Activated T-cell treated with anti-CD3 and anti-CD28 coated beads, Interleukin-2, amount 50 U/mL, for 72 hours (primary cell): ENCODE measurements around the gene WDFY4. TPM values are rescaled to one million over a fixed set of nuclear protein-coding genes. Genes with fewer than 3 reads are reported as not detected.

Experiments used
- ATAC-seq, 2 donors: fragments of 150-1000 bp; cut with Tn5 transposase; replicated peaks in 1 of 2; 2 replicates each; pipeline ENCODE4 v1.10.0; 2021; ENCODE audit warnings: moderate library complexity in 2 of 2, mild to moderate bottlenecking in 1 of 2
- DNase-seq, 2 donors: peaks; one replicate each; pipeline ENCODE4 v3.0.0; 2021 to 2022; ENCODE audit warnings: mixed read lengths in 1 of 2
- H3K27ac Mint-ChIP-seq: one replicate; pipeline ENCODE4 v1.8.0; 2022; ENCODE audit warnings: mild to moderate bottlenecking, moderate library complexity, mixed read lengths
- H3K27me3 Mint-ChIP-seq: one replicate; pipeline ENCODE4 v1.8.0; 2022; ENCODE audit warnings: low read depth, mixed read lengths
- H3K36me3 Mint-ChIP-seq, 2 donors: one replicate each; pipeline ENCODE4 v1.8.0; 2022; ENCODE audit warnings: mixed read lengths in 2 of 2, mild to moderate bottlenecking in 1 of 2; ENCODE audit not compliant: insufficient read depth in 2 of 2
- H3K4me1 Mint-ChIP-seq: one replicate; pipeline ENCODE4 v1.8.0; 2022; ENCODE audit warnings: low read depth, mixed read lengths
- H3K4me3 Mint-ChIP-seq, 2 donors: one replicate each; pipeline ENCODE4 v1.8.0; 2022; ENCODE audit warnings: mild to moderate bottlenecking in 2 of 2, mixed read lengths in 2 of 2, moderate library complexity in 2 of 2
- H3K9me3 Mint-ChIP-seq, 2 donors: one replicate each; pipeline ENCODE4 v1.8.0; 2022; ENCODE audit warnings: mixed read lengths in 2 of 2
- total RNA-seq, 2 donors: library from RNA; stranded (reverse); gene quantifications; one replicate each; pipeline ENCODE4 v1.2.3, GENCODE V29; 2022

Gene WDFY4
- total RNA-seq, 2 donors from 2014 or later = 0.58 to 1.7 TPM

GRCh38 chr10:48684463-48684791 is 246 bp upstream of the WDFY4 start:
- Mint-ChIP-seq H3K4me3 (no peak overlapping the region), H3K27me3 (peaks cover 8% of the 10 kb centered on the region), H3K9me3 (no peaks in the 10 kb centered on the region), H3K27ac (no peak overlapping the region), H3K4me1 (no peaks in the 10 kb centered on the region), H3K36me3 (no peaks in the 10 kb centered on the region)
- no peak for ATAC-seq
- no peak for DNase-seq

- Mint-ChIP-seq H3K4me1 (no peaks in the 10 kb centered on the region), H3K27me3 (peaks cover 8% of the 10 kb centered on the region), H3K9me3 (no peaks in the 10 kb centered on the region), H3K36me3 (no peaks in the 10 kb centered on the region), H3K27ac (no peak overlapping the region), H3K4me3 (no peak overlapping the region)
- ATAC-seq = no peak
- no peak for DNase-seq
These were observed 1.1 kb downstream of the WDFY4 start for GRCh38 chr10:48685731-48686130.

GRCh38 chr10:48690791-48691660 is 6.4 kb downstream of the WDFY4 start:
- ATAC-seq (no peak), DNase-seq (no peak)
- H3K4me1 Mint-ChIP-seq = no peaks in the 10 kb centered on the region
- H3K9me3 Mint-ChIP-seq = no peaks in the 10 kb centered on the region
- H3K36me3 Mint-ChIP-seq = no peaks in the 10 kb centered on the region
- no peak overlapping the region for H3K4me3 Mint-ChIP-seq
- peaks cover 8% of the 10 kb centered on the region for H3K27me3 Mint-ChIP-seq
- no peak overlapping the region for H3K27ac Mint-ChIP-seq

- ATAC-seq = no peak
- H3K27me3 Mint-ChIP-seq = peaks cover 8% of the 10 kb centered on the region
- H3K4me1 Mint-ChIP-seq = no peaks in the 10 kb centered on the region
These were observed 7.3 kb downstream of the WDFY4 start for GRCh38 chr10:48691812-48692528.

GRCh38 chr10:48692748-48693147 is 8.1 kb downstream of the WDFY4 start:
- H3K4me3 Mint-ChIP-seq = no peak overlapping the region
- peaks cover 8% of the 10 kb centered on the region for H3K27me3 Mint-ChIP-seq
- ATAC-seq = no peak
- DNase-seq = no peak
- no peaks in the 10 kb centered on the region for H3K4me1 Mint-ChIP-seq
- no peaks in the 10 kb centered on the region for H3K36me3 Mint-ChIP-seq
- no peaks in the 10 kb centered on the region for H3K9me3 Mint-ChIP-seq
- H3K27ac Mint-ChIP-seq = no peak overlapping the region

More at GRCh38 chr10:48691812-48692528, 7.3 kb downstream of the WDFY4 start:
- Mint-ChIP-seq H3K36me3 (no peaks in the 10 kb centered on the region), H3K4me3 (no peak overlapping the region), H3K27ac (no peak overlapping the region), H3K9me3 (no peaks in the 10 kb centered on the region)
- no peak for DNase-seq

- no peaks in the 10 kb centered on the region for H3K36me3 Mint-ChIP-seq
- H3K4me3 Mint-ChIP-seq = no peak overlapping the region
- DNase-seq (no peak), ATAC-seq (no peak)
- H3K4me1 Mint-ChIP-seq = no peaks in the 10 kb centered on the region
- no peak overlapping the region for H3K27ac Mint-ChIP-seq
- peaks cover 7% of the 10 kb centered on the region for H3K27me3 Mint-ChIP-seq
- H3K9me3 Mint-ChIP-seq = no peaks in the 10 kb centered on the region
These were observed 8.5 kb downstream of the WDFY4 start for GRCh38 chr10:48693206-48693605.

GRCh38 chr10:48694371-48695030 is 9.8 kb downstream of the WDFY4 start:
- no peak for ATAC-seq

GRCh38 chr10:48695636-48696534 is 11.2 kb downstream of the WDFY4 start:
- DNase-seq (no peak), ATAC-seq (no peak)
- Mint-ChIP-seq H3K4me3 (no peak overlapping the region), H3K36me3 (no peaks in the 10 kb centered on the region), H3K27ac (no peak overlapping the region), H3K9me3 (no peaks in the 10 kb centered on the region), H3K27me3 (no peaks in the 10 kb centered on the region), H3K4me1 (no peaks in the 10 kb centered on the region)

More at GRCh38 chr10:48694371-48695030, 9.8 kb downstream of the WDFY4 start:
- no peak for DNase-seq
- Mint-ChIP-seq H3K27me3 (no peaks in the 10 kb centered on the region), H3K9me3 (no peaks in the 10 kb centered on the region), H3K4me1 (no peaks in the 10 kb centered on the region), H3K4me3 (no peak overlapping the region), H3K27ac (no peak overlapping the region), H3K36me3 (no peaks in the 10 kb centered on the region)

GRCh38 chr10:48696535-48696873 is 11.8 kb downstream of the WDFY4 start:
- DNase-seq (no peak), ATAC-seq (no peak)
- no peaks in the 10 kb centered on the region for H3K36me3 Mint-ChIP-seq
- H3K27me3 Mint-ChIP-seq = no peaks in the 10 kb centered on the region
- no peak overlapping the region for H3K27ac Mint-ChIP-seq
- H3K9me3 Mint-ChIP-seq = no peaks in the 10 kb centered on the region
- no peaks in the 10 kb centered on the region for H3K4me1 Mint-ChIP-seq
- no peak overlapping the region for H3K4me3 Mint-ChIP-seq

- no peaks in the 10 kb centered on the region for H3K4me1 Mint-ChIP-seq
- no peak for ATAC-seq
- H3K9me3 Mint-ChIP-seq = no peaks in the 10 kb centered on the region
- no peak overlapping the region for H3K27ac Mint-ChIP-seq
- no peaks in the 10 kb centered on the region for H3K27me3 Mint-ChIP-seq
- no peak overlapping the region for H3K4me3 Mint-ChIP-seq
- DNase-seq = no peak
- no peaks in the 10 kb centered on the region for H3K36me3 Mint-ChIP-seq
These were observed 12.4 kb downstream of the WDFY4 start for GRCh38 chr10:48697091-48697490.

GRCh38 chr10:48697821-48698764 is 13.4 kb downstream of the WDFY4 start:
- DNase-seq (no peak), ATAC-seq (no peak)
- Mint-ChIP-seq H3K4me3 (no peak overlapping the region), H3K27ac (no peak overlapping the region), H3K36me3 (no peaks in the 10 kb centered on the region), H3K4me1 (no peaks in the 10 kb centered on the region), H3K27me3 (no peaks in the 10 kb centered on the region), H3K9me3 (no peaks in the 10 kb centered on the region)
